ENCODE data around the gene UEVLD.
"Not testable (repeated sequence)": the region's sequence is repeated elsewhere in the genome, so short reads cannot be mapped to it uniquely, and the experiment has no call there.

- TF ChIP-seq EZH2phosphoT487 (IDR thresholded peaks at IDR 0.05; ENCODE audit: insufficient read depth, low read depth); EZH2 (IDR thresholded peaks at IDR 0.05; ENCODE audit: insufficient read depth, poor library complexity, severe bottlenecking): not testable (repeated sequence)
Observed at GRCh38 chr11:18594088-18594487, 5.6 kb upstream of the UEVLD start.
